ENCODE results near the gene FHIP1A. TPM values are rescaled to one million over a fixed set of nuclear protein-coding genes. Genes with fewer than 3 reads are reported as not detected.

FHIP1A gene
- total RNA-seq, 4 donors from 2014 or later: 27.3 to 76.6 (median 57.1) TPM

GRCh38 chr4:151420250-151420807 lies 11.4 kb downstream of the FHIP1A start:
- Histone ChIP-seq H3K9me3 (no peaks in the 10 kb centered on the region), H3K4me1 (peaks cover 28 to 40% of the 10 kb centered on the region in 2 donors), H3K36me3 (no peaks in the 10 kb centered on the region), H3K4me3 (replicated peaks in 1 of 3) (no peak overlapping the region), H3K27ac (peak overlapping the region in 1 of 3 donors; percentile 41), H3K27me3 (no peaks in the 10 kb centered on the region)
- TF ChIP-seq CTCF (IDR thresholded peaks at IDR 0.05) (no peak), POLR2A (IDR thresholded peaks at IDR 0.05) (no peak)
- intact Hi-C loops (cut with DNase I): no loop called here
- DNase-seq: no peak

GRCh38 chr4:151422854-151423253 lies 13.9 kb downstream of the FHIP1A start:
- no peaks in the 10 kb centered on the region for H3K36me3 ChIP-seq
- TF ChIP-seq POLR2A (IDR thresholded peaks at IDR 0.05) (no peak), CTCF (IDR thresholded peaks at IDR 0.05) (no peak)
- intact Hi-C loops (cut with DNase I): no loop called here

GRCh38 chr4:151426513-151426912 lies 17.5 kb downstream of the FHIP1A start:
- DNase-seq: no peak
- no peak overlapping the region for H3K4me3 ChIP-seq (replicated peaks in 1 of 3)
- 86 to 92% methylated on average over 1 of the region's 1 CpG for WGBS, 2 donors
- TF ChIP-seq POLR2A (IDR thresholded peaks at IDR 0.05) (no peak), CTCF (IDR thresholded peaks at IDR 0.05) (no peak)
- no peaks in the 10 kb centered on the region for H3K27me3 ChIP-seq
- no peaks in the 10 kb centered on the region for H3K9me3 ChIP-seq
- H3K4me1 ChIP-seq: peaks cover 15% of the 10 kb centered on the region in 2 donors
- H3K36me3 ChIP-seq: no peaks in the 10 kb centered on the region
- H3K27ac ChIP-seq: no peak overlapping the region
- intact Hi-C loops (cut with DNase I): no loop called here

More at GRCh38 chr4:151422854-151423253, 13.9 kb downstream of the FHIP1A start:
- H3K4me1 ChIP-seq: peaks cover 10 to 15% of the 10 kb centered on the region in 2 donors
- H3K9me3 ChIP-seq: no peaks in the 10 kb centered on the region
- no peak for DNase-seq
- H3K27me3 ChIP-seq: no peaks in the 10 kb centered on the region
- H3K4me3 ChIP-seq (replicated peaks in 1 of 3): no peak overlapping the region
- H3K27ac ChIP-seq: no peak overlapping the region
- WGBS, 2 donors: 71 to 88% methylated on average over 3 of the region's 3 CpGs

- intact Hi-C loops (cut with DNase I): no loop called here
- Histone ChIP-seq H3K27ac (no peak overlapping the region), H3K9me3 (no peaks in the 10 kb centered on the region), H3K27me3 (no peaks in the 10 kb centered on the region), H3K4me1 (peaks cover 15 to 20% of the 10 kb centered on the region in 2 donors), H3K4me3 (replicated peaks in 1 of 3) (no peak overlapping the region), H3K36me3 (no peaks in the 10 kb centered on the region)
- TF ChIP-seq CTCF (IDR thresholded peaks at IDR 0.05) (no peak), POLR2A (IDR thresholded peaks at IDR 0.05) (no peak)
- 96 to 98% methylated on average over 1 of the region's 1 CpG for WGBS, 2 donors
- DNase-seq: no peak
Measured at GRCh38 chr4:151427266-151427665, 18.3 kb downstream of the FHIP1A start.

GRCh38 chr4:151428346-151428745 lies 19.4 kb downstream of the FHIP1A start:
- Histone ChIP-seq H3K4me3 (replicated peaks in 1 of 3) (no peak overlapping the region), H3K27ac (no peak overlapping the region), H3K4me1 (peaks cover 15 to 20% of the 10 kb centered on the region in 2 donors), H3K36me3 (no peaks in the 10 kb centered on the region), H3K9me3 (no peaks in the 10 kb centered on the region), H3K27me3 (no peaks in the 10 kb centered on the region)
- 92 to 94% methylated on average over 3 of the region's 3 CpGs for WGBS, 2 donors
- TF ChIP-seq CTCF (IDR thresholded peaks at IDR 0.05) (no peak), POLR2A (IDR thresholded peaks at IDR 0.05) (no peak)
- no peak for DNase-seq
- intact Hi-C loops (cut with DNase I): no loop called here

All from thyroid gland (tissue), 4 donors.